ENCODE data around the gene KRT78.

KRT78 gene

GRCh38 chr12:52791271-52792184, 57.3 kb downstream of the KRT78 start:
- FAIRE-seq (no peak), DNase-seq (ENCODE audit: insufficient read length, low spot score) (no peak)
- TF ChIP-seq, protein P1, sequence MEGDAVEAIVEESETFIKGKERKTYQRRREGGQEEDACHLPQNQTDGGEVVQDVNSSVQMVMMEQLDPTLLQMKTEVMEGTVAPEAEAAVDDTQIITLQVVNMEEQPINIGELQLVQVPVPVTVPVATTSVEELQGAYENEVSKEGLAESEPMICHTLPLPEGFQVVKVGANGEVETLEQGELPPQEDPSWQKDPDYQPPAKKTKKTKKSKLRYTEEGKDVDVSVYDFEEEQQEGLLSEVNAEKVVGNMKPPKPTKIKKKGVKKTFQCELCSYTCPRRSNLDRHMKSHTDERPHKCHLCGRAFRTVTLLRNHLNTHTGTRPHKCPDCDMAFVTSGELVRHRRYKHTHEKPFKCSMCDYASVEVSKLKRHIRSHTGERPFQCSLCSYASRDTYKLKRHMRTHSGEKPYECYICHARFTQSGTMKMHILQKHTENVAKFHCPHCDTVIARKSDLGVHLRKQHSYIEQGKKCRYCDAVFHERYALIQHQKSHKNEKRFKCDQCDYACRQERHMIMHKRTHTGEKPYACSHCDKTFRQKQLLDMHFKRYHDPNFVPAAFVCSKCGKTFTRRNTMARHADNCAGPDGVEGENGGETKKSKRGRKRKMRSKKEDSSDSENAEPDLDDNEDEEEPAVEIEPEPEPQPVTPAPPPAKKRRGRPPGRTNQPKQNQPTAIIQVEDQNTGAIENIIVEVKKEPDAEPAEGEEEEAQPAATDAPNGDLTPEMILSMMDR (IDR thresholded peaks at IDR 0.05; ENCODE audit: insufficient read depth, missing control alignments), result no peak

GRCh38 chr12:52790427-52791270, 58.1 kb downstream of the KRT78 start:
- DNase-seq (ENCODE audit: insufficient read length, low spot score), result no peak
- FAIRE-seq, result no peak
- TF ChIP-seq, protein P1 (IDR thresholded peaks at IDR 0.05; ENCODE audit: insufficient read depth, missing control alignments), result no peak

DNA sequence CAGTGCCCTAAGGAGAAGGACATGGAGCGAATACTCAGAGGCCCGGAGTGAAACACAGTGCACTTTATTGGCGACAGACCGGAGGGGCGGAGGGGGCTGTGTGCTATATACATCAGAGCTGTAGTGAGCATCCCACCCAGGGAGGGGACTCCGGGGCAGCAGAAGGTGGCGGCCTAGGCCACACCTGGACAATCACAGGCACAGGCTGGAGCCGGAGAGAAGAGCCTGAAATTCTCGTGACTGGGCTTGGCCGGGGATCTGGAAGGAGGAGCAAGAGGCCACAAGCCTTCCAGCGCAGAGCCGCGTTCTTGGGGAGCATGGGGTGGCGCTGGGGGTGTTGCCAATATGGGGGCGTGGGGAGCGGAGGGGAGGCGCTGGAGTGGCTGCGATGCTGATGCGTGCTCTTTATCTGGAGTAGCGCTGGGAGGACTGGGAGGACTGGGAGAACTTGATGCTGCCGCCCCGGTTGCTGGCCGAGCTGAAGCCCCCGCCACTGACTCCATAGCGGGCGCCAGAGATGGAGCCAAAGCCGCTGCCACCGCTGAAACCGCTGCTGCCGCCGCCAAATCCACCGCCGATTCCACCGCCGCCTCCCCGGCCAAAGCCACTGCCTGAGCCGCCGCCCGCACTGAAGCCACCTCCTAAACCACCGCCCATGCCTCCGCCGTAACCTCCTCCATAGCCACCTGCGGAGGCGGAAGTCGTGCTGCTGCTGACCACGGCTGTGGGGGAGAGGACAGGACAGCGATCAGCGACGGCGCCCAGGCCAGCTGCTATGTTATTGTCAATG, 59.0 kb downstream of the KRT78 start:
- DNase-seq (ENCODE audit: insufficient read length, low spot score) (no peak), FAIRE-seq (no peak)
- TF ChIP-seq, protein P1 (IDR thresholded peaks at IDR 0.05; ENCODE audit: insufficient read depth, missing control alignments), result no peak

- TF ChIP-seq, protein P1 (IDR thresholded peaks at IDR 0.05; ENCODE audit: insufficient read depth, missing control alignments), result no peak
- FAIRE-seq (no peak), DNase-seq (ENCODE audit: insufficient read length, low spot score) (no peak)
Observed at GRCh38 chr12:52788876-52789636, 59.7 kb downstream of the KRT78 start.

DNA sequence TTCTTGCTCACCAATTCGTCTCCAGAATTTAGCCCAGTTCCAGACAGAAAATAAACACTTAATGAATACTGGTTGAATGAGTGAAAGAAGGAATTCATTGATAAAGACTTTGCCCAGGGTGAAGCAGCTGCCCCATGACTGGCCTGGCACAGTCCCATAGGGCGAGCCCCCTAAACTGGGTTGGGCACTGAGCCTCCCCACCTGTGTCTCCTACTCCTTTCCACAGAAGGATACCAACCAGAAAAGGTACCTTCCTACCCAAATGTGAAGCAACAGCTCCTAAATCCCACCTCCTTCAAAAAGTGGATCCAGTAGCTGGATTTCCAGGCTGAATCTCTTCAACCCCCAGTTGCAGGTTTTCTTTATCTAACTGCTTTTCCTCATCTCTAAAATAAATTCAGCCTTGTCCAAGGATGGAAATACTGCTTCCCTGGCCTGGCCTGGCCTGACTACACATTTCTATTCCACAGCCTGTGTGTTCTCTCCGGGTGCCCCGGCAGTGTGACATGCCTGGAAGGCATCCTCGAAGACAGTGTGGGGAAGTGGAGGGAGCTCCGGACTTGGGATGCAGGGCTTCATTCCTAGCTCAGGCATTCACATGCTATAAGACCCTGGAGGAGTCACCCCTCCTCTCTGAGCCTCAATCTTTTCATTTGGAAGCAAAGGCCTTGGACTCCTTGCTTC, 60.5 kb downstream of the KRT78 start:
- no peak for FAIRE-seq
- TF ChIP-seq, protein P1 (IDR thresholded peaks at IDR 0.05; ENCODE audit: insufficient read depth, missing control alignments), result no peak
- no peak for DNase-seq (ENCODE audit: insufficient read length, low spot score)

Measured in D721Med (cell line).